Ramos (cell line): ENCODE data around the gene SNAPC2.

Source experiments
- in situ Hi-C: fragments of 300-500 bp; cut with MboI; formaldehyde crosslinking; loops from one replicate; pipeline ENCODE4 v1.14.3; 2022; ENCODE audit warnings: low sequenced_read_pairs; ENCODE audit not compliant: unreplicated experiment

The SNAPC2 gene

GRCh38 chr19:7930765-7931164 lies 10.6 kb downstream of the SNAPC2 start:
- in situ Hi-C loops, result no loop called here

DNA sequence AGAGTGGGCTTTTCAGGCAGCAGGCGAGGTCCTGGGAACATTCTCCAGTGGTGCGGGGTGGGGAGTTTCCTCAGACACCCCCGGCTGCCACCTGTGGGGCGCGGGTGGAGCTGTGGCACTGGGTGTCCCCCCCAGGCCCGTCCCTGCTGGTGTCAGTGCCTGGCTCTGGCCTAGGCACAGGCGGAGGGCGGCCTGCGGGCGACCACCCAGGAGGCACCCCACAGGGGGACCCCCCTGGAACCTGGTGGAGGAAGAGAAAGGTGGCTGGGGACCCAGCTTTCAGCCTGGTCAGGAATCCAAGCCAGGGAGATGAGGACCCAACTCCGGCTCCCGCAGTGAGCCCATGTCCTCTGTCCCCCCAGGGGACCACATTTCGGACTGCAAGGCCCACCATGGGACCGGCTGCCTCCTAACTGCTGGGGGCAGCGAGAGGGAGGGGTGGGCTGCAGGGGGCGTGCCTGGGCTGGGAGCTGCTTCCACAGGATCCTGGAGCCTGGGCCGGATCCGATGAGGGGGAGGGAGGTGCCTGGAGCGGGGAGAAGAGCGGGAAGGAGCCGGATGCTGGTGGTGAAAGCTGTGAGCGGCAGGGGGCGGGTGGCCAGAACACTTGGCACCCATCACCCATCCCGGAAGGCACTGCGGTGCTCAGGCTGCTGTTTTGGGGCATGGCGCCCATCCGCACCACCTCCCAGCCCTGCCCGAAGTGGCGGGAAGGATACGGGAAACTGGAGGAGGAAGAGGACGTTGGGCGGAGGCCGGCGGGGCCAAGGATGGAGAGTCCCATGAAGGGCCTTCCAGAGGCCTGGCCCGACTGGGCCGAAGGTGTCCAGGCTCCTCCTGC lies 11.3 kb downstream of the SNAPC2 start:
- in situ Hi-C loops, result no loop called here

GRCh38 chr19:7932276-7932929 lies 12.3 kb downstream of the SNAPC2 start:
- in situ Hi-C loops, result no loop called here

- in situ Hi-C loops, result no loop called here
Observed at GRCh38 chr19:7932930-7933300, 12.8 kb downstream of the SNAPC2 start.

DNA sequence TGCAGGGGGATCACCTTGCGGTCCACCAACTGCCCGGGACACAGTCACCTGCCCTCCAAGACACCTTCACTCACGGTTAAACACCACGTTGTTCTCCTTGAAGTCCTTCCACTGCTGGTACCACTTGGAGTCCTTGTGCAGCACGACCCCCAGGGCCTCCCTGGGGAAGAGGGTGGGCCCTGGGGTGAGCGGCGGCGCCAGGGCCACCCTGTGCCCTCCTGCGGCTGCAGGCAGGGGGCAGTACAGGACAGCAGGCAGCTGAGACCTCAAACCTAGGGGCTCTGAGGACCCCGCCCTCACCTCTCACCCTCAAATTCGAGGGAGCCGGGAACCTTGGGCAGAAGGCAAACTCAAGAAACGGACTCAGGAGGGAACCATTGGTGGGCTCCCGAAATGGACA lies 13.3 kb downstream of the SNAPC2 start:
- in situ Hi-C loops, result no loop called here

DNA sequence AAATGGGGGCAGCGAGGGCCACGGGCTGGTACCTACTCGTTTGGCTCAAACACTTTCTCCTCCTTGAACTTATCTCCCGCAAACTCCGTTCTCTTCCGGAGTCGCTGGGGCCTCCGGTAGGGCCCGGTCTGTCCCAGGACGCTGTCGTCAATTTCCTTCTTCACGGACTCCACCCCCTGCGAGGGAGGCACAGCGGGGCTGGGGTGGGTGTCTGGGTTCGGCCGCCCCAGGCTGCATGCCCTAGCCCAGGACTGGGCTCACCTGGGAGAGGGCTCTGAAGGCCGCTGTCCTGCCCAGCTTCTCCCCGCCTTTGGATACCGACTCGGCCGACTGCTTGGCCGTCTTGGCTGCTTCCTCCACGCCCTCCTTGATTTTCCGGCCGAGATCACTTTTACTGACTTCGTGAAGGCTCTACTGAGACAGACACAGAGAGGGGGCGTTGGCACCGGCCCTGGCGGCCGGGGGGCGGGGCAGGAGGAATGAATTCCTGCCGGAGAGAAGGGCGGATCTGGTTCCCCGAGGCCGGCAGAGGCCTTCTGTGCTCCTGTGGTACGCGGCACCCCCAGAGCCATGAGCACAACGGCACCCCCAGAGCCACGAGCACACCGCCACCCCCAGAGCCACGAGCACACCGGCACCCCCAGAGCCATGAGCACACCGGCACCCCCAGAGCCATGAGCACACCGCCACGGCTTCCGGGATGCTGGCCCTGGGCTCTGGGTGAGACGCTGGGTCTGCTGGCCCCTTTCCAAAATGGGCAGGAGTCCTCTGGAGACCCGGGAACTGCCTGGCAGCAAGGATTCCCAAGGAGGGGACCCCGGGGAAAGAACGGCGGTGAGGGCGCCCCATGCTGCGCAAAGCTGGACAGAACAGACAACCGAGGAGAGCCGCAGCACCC lies 13.9 kb downstream of the SNAPC2 start:
- in situ Hi-C loops, result no loop called here

DNA sequence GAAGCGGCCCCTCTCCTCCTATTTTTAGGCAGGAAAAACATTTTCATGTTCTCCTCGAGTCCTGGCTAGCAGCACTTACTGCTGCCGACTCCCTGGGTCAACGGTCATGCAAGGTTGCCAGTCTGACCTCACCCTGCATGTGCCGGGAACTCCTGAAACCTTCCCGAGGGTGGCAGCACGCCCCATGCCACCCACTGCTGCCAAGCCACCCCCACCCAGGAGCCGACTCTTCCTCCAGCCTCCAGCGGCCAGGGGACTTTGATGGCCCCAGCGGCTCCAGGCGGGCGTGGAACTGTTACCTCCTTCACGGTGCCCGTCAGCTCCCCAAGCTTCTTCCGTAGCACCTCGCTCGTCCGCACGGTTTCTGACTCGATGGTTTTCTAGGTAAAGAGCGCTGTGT lies 14.6 kb downstream of the SNAPC2 start:
- in situ Hi-C loops, result no loop called here

DNA sequence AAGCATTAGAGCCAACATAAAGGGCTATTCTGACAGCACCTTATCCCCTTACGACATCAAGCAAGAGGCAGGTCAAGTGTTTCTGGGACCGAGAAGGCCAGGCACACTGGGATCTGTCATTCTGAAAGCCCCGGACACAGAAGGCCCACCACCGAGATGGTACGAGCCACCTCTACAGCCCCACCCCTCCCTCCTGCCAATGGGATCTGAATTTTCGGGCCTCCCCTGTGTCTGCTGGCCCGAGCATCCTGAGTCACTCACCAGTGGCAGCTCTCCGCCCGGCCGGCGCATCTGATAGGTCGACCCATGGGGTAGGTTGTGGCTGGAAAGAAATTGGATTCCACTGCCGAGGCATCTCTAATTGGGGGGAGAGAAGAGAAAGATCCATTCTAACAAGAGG lies 20.7 kb downstream of the SNAPC2 start:
- in situ Hi-C loops, result no loop called here

- in situ Hi-C loops, result no loop called here
Observed at GRCh38 chr19:7941895-7942596, 21.9 kb downstream of the SNAPC2 start.

GRCh38 chr19:7942981-7943443 lies 22.9 kb downstream of the SNAPC2 start:
- in situ Hi-C loops, result no loop called here

DNA sequence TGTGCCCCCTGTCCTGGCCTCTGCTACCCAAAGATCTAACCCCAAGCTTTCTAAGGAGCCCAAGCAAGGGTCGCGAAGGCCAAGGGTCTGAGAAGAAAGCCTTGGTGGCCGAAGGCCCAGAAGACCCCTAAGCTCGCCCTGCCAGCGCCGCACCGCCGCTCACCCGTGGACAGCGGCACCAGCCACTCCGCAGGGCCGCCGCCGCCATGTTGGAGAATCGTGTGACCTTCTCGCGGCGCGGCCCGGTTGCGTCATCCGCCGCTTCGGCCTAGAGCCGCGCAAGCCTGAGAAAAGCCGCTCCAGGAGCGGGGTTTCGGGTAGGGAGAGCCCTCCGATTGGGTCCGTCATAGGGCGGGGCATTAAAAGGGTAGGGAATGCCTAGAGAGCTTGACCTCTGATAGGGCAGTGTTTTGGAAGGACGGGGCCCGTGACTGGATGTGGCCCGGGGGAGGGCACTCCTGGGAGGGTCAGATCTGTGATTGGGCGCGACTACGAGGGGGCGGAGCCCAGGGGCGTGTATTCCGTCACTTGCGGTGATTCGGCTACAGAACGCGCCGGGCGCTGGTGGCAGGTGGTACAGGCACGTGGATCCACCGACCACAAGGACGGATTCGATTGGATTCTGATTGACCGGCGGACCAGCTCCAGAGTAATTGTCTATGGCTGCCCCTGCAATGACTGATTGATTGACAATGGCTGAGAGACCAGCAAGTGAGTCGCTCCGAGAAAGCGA lies 23.5 kb downstream of the SNAPC2 start, which contains the start of gene TIMM44:
Gene TIMM44, minus strand, starts transcription at position 223 of the 733 bp plus-strand sequence. Its CDS starts 15 bp downstream, at position 208.
- in situ Hi-C loops, result no loop called here

DNA sequence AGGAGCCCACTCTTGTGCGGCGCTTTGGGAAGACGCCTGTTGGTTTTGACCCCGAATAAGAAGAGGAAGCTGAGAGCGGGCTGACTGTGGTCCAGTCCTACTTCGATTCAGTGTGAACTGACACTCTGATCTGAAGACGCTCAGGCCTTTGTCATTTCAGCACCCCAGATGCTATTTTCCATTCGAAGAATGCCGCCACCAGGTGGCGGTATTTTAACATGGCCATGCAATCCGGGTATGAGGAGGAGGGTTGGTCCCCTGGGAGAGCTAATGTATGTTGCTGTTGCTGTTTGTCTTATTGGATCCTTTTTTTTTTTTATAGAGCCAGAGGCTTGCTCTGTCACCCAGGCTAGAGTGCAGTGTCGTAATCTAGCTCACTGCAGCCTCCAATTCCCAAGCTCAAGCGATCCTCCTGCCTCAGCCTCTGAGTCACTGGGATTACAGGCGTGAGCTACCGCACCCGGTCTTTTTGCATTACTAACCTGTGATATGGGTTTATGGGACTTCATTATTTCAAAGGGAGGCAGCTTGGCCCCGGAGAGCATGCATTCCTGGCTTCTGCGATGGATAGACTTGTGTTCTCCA lies 24.1 kb downstream of the SNAPC2 start:
- in situ Hi-C loops, result no loop called here

DNA sequence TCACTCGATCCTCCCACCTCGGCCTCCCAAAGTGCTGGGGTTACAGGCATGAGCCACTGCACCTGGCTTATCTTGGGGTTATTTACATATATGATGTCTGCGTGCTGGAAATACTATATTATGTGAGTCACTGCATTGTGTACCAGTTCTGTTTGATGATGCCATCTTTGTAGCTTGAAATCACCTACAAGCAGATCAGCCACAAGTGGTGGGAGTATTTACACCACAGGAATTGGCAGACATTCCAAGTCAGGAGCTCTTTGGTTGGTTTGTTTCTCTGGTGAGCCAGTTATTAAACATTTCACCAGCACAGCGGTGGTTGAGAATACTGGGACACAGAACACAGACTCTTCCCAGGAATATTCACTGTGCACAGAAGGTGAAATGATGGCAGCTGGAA lies 27.8 kb downstream of the SNAPC2 start:
- in situ Hi-C loops, result no loop called here

DNA sequence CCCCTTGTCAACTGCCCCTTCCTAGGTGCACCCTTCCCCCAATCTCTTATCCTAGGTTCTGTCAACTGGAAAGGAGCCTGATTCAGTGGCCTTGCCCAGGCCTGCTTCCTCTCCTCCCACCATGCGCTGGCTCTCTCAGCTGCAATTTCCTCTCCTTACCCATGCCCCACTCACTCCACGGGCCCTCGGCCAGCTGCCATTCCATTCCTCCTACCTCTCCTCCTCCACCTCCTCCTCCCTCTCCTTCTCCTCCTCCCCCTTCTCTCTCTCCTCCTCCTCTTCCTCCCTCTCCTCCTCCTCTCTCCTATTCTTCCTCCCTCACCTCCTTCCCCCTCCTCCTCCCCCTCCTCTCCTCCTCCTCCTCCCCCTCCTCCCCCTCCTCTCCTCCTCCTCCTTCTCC lies 32.9 kb downstream of the SNAPC2 start:
- in situ Hi-C loops, result loop anchor here (25.0 kb wide), 1 partner anchor 309 kb away; no protein-coding TSS in a partner anchor

DNA sequence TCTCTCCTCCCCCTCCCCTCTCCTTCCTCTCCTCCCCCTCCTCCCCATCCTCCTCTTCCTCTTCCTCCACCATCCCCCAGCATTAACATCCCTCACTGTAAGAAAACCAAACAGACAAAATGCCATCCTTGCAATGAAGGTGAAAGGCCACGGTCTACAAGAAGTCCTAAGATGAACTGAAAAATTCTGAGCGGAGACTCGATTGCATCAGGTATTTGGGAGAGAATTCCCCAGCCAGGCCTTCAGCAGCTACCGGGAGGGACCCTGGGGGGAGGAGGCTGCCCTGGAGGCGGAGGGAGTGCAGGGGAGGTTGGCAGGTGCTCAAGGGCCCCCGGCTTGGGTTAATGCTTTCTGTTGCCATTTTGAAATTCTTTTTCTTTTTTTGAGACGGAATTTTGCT lies 33.4 kb downstream of the SNAPC2 start:
- in situ Hi-C loops, result loop anchor here (25.0 kb wide), 1 partner anchor 309 kb away; no protein-coding TSS in a partner anchor

DNA sequence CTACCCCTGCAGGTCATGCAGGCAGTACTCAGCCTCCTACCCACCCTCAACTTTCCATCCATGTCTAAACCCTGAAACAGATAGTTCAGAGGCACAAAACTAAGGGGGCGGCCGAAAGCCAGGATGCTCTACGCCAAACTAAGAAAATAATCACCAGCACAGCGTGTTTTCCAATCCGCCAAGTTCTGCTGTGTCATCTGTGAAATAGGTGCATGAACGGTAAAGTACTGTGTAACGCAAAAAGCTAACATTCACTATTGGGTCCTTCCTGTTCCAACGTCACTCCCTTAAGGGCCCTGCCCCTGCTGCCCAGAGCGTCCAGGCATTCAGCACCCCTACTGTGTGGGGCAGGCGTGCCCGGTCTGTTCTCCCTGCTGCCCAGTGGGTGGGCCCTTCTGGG lies 35.6 kb downstream of the SNAPC2 start:
- in situ Hi-C loops, result loop anchor here (25.0 kb wide), 1 partner anchor 307 kb away; no protein-coding TSS in a partner anchor

DNA sequence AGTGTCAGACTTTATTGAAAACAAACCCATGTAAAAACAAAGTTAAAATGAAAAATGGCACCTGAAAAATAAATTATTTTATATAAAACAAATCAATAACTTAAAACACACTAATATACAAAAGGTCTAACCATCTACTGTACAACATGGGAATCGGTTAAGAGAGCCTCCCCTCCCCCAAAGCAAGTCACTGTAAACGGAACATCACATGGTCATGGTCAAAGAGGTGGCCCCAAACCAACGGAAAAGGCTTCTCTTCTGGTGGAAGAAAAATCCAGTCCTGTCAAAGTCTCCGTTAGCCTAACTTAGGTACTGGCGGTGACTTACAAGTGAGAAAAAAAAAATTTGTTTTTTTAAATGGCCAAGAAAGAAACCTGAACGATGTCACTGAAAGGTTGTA lies 39.1 kb downstream of the SNAPC2 start:
- in situ Hi-C loops, result loop anchor here (25.0 kb wide), 1 partner anchor 303 kb away; no protein-coding TSS in a partner anchor

- in situ Hi-C loops, result loop anchor here (25.0 kb wide), 1 partner anchor 301 kb away; no protein-coding TSS in a partner anchor
Observed at GRCh38 chr19:7961082-7961481, 40.9 kb downstream of the SNAPC2 start.
